ENCODE results near the gene PCP4L1. TPM values are rescaled to one million over a fixed set of nuclear protein-coding genes. Genes with fewer than 3 reads are reported as not detected.
A peak's percentile ranks its signal among the peaks of the same experiment; 100 is the strongest.
"Not testable (repeated sequence)": the region's sequence is repeated elsewhere in the genome, so short reads cannot be mapped to it uniquely, and the experiment has no call there.

PCP4L1 gene
- 0.35 TPM in 1 of 2 replicates, not detected in the other for total RNA-seq (2014; rRNA removed; shearing (Covaris generic))

- DNase-seq, result peak; percentile 95
- Histone ChIP-seq H3K36me3 (replicated peaks; ENCODE audit: control insufficient read depth, insufficient read depth, low read length) (no peaks in the 10 kb centered on the region), H3K4me3 (ENCODE audit: insufficient read depth, low read depth, low read length) (peak within 1 kb of the TSS; percentile 75), H3K27me3 (ENCODE audit: control insufficient read depth, insufficient read depth, low read length) (peaks cover 42% of the 10 kb centered on the region)
These were observed at the start of gene PCP4L1 for GRCh38 chr1:161258439-161259344. Gene PCP4L1, plus strand, starts transcription at chr1:161258745. Its CDS starts 230 bp downstream, at chr1:161258975.

GRCh38 chr1:161209790-161210409 is 48.6 kb upstream of the PCP4L1 start:
- peaks cover 41% of the 10 kb centered on the region for H3K36me3 ChIP-seq (replicated peaks; ENCODE audit: control insufficient read depth, insufficient read depth, low read length)
- no peaks in the 10 kb centered on the region for H3K27me3 ChIP-seq (ENCODE audit: control insufficient read depth, insufficient read depth, low read length)
- no peak overlapping the region for H3K4me3 ChIP-seq (ENCODE audit: insufficient read depth, low read depth, low read length)
- peak; percentile 91 for DNase-seq

GRCh38 chr1:161214369-161214768 is 44.2 kb upstream of the PCP4L1 start:
- Histone ChIP-seq H3K4me3 (ENCODE audit: insufficient read depth, low read depth, low read length) (no peak overlapping the region), H3K36me3 (replicated peaks; ENCODE audit: control insufficient read depth, insufficient read depth, low read length) (peaks cover 32% of the 10 kb centered on the region), H3K27me3 (ENCODE audit: control insufficient read depth, insufficient read depth, low read length) (no peaks in the 10 kb centered on the region)
- no peak for DNase-seq

GRCh38 chr1:161215076-161215475 is 43.5 kb upstream of the PCP4L1 start, which contains the start of gene FCER1G:
Gene FCER1G, plus strand, starts transcription at chr1:161215295. Its CDS starts 27 bp downstream, at chr1:161215322.
- Histone ChIP-seq H3K27me3 (ENCODE audit: control insufficient read depth, insufficient read depth, low read length) (no peaks in the 10 kb centered on the region), H3K4me3 (ENCODE audit: insufficient read depth, low read depth, low read length) (no peak within 1 kb of the TSS), H3K36me3 (replicated peaks; ENCODE audit: control insufficient read depth, insufficient read depth, low read length) (peaks cover 30% of the 10 kb centered on the region)
- no peak for DNase-seq

- no peak for DNase-seq
- Histone ChIP-seq H3K4me3 (ENCODE audit: insufficient read depth, low read depth, low read length) (no peak overlapping the region), H3K27me3 (ENCODE audit: control insufficient read depth, insufficient read depth, low read length) (no peaks in the 10 kb centered on the region), H3K36me3 (replicated peaks; ENCODE audit: control insufficient read depth, insufficient read depth, low read length) (peaks cover 18% of the 10 kb centered on the region)
These were observed 41.4 kb upstream of the PCP4L1 start for GRCh38 chr1:161216945-161217712.

GRCh38 chr1:161217831-161218230 is 40.7 kb upstream of the PCP4L1 start:
- no peak for DNase-seq
- peaks cover 15% of the 10 kb centered on the region for H3K36me3 ChIP-seq (replicated peaks; ENCODE audit: control insufficient read depth, insufficient read depth, low read length)
- no peaks in the 10 kb centered on the region for H3K27me3 ChIP-seq (ENCODE audit: control insufficient read depth, insufficient read depth, low read length)
- H3K4me3 ChIP-seq (ENCODE audit: insufficient read depth, low read depth, low read length), result no peak overlapping the region

- Histone ChIP-seq H3K27me3 (ENCODE audit: control insufficient read depth, insufficient read depth, low read length) (no peaks in the 10 kb centered on the region), H3K36me3 (replicated peaks; ENCODE audit: control insufficient read depth, insufficient read depth, low read length) (peaks cover 10% of the 10 kb centered on the region), H3K4me3 (ENCODE audit: insufficient read depth, low read depth, low read length) (no peak overlapping the region)
- DNase-seq, result no peak
These were observed 40.1 kb upstream of the PCP4L1 start for GRCh38 chr1:161218301-161219077.

- no peaks in the 10 kb centered on the region for H3K27me3 ChIP-seq (ENCODE audit: control insufficient read depth, insufficient read depth, low read length)
- H3K36me3 ChIP-seq (replicated peaks; ENCODE audit: control insufficient read depth, insufficient read depth, low read length), result peaks cover 4% of the 10 kb centered on the region; the same call in 1 of the 2 replicates
- DNase-seq, result no peak
- H3K4me3 ChIP-seq (ENCODE audit: insufficient read depth, low read depth, low read length), result no peak overlapping the region
These were observed 39.3 kb upstream of the PCP4L1 start for GRCh38 chr1:161219078-161219892.

- peaks cover 2% of the 10 kb centered on the region; the same call in 1 of the 2 replicates for H3K36me3 ChIP-seq (replicated peaks; ENCODE audit: control insufficient read depth, insufficient read depth, low read length)
- no peak overlapping the region for H3K4me3 ChIP-seq (ENCODE audit: insufficient read depth, low read depth, low read length)
- H3K27me3 ChIP-seq (ENCODE audit: control insufficient read depth, insufficient read depth, low read length), result no peaks in the 10 kb centered on the region
- DNase-seq, result no peak
These were observed 38.5 kb upstream of the PCP4L1 start for GRCh38 chr1:161220002-161220401.

- no peak for DNase-seq
- Histone ChIP-seq H3K36me3 (replicated peaks; ENCODE audit: control insufficient read depth, insufficient read depth, low read length) (no peaks in the 10 kb centered on the region), H3K27me3 (ENCODE audit: control insufficient read depth, insufficient read depth, low read length) (no peaks in the 10 kb centered on the region), H3K4me3 (ENCODE audit: insufficient read depth, low read depth, low read length) (no peak overlapping the region)
These were observed 36.1 kb upstream of the PCP4L1 start for GRCh38 chr1:161222175-161223019.

GRCh38 chr1:161223805-161224694 is 34.5 kb upstream of the PCP4L1 start:
- DNase-seq, result no peak
- H3K27me3 ChIP-seq (ENCODE audit: control insufficient read depth, insufficient read depth, low read length), result no peaks in the 10 kb centered on the region
- H3K4me3 ChIP-seq (ENCODE audit: insufficient read depth, low read depth, low read length), result no peak overlapping the region
- peaks cover 9% of the 10 kb centered on the region for H3K36me3 ChIP-seq (replicated peaks; ENCODE audit: control insufficient read depth, insufficient read depth, low read length)

GRCh38 chr1:161224695-161225087 is 33.9 kb upstream of the PCP4L1 start:
- not testable (repeated sequence) for H3K36me3 ChIP-seq (replicated peaks; ENCODE audit: control insufficient read depth, insufficient read depth, low read length); H3K27me3 ChIP-seq (ENCODE audit: control insufficient read depth, insufficient read depth, low read length); DNase-seq; H3K4me3 ChIP-seq (ENCODE audit: insufficient read depth, low read depth, low read length)

Measured in H7 (cell line).